HCT116 (cell line): ENCODE data around the gene CCDC88C. TPM values are rescaled to one million over a fixed set of nuclear protein-coding genes. Genes with fewer than 3 reads are reported as not detected.

Experiments
- ATAC-seq: fragments of 200-7000 bp; cut with Tn5 transposase; 2 replicates; pipeline ENCODE4 v1.9.1; 2020; ENCODE audit warnings: mild to moderate bottlenecking, moderate library complexity
- BruUV-seq: library from RNA; stranded (reverse); fragments of 400-500 nt; replicated peaks from 2 replicates; lab custom pipeline; 2021; lab: Mats Ljungman, UMichigan
- CTCF ChIA-PET: fragments of 300-600 bp; sonication (Branson Sonifier 250); formaldehyde crosslinking; loops from one replicate; lab custom pipeline; 2021; ENCODE audit warnings: antibody characterized with exemption; lab: Charles Lee
- POLR2A ChIA-PET: fragments of 300-600, 350-600 bp; sonication (Branson Sonifier 250); formaldehyde crosslinking; loops from one replicate; lab custom pipeline; 2021; ENCODE audit warnings: antibody characterized with exemption; lab: Charles Lee
- RAD21 ChIA-PET, 2 experiments: fragments of 300-600 bp; sonication (Branson Sonifier 250); formaldehyde crosslinking; loops; one replicate each; lab custom pipeline; 2023; ENCODE audit warnings: low total read pairs in 2 of 2; ENCODE audit not compliant: uncharacterized antibody in 2 of 2, unreplicated experiment in 2 of 2, low non-redundant PET in 1 of 2; lab: Charles Lee
- DNase-seq: peaks from one replicate; pipeline ENCODE4 v3.0.0-alpha.2; 2010; ENCODE audit warnings: low read depth, low spot score
- H2AFZ ChIP-seq: fragments of 200-600 bp; shearing (Covaris generic), sonication (generic); 2 replicates; pipeline ENCODE4 v1.6.1; 2017; ENCODE audit warnings: low read depth, mixed run types, mixed read lengths, antibody characterized with exemption, low read length; ENCODE audit not compliant: poor library complexity, severe bottlenecking
- H3K27ac ChIP-seq: 2 replicates; pipeline ENCODE4 v1.5.1; 2012; ENCODE audit warnings: low read depth, low read length
- H3K27me3 ChIP-seq: fragments of 200-600 bp; sonication (generic); 2 replicates; pipeline ENCODE4 v1.6.1; 2016; ENCODE audit warnings: mixed run types, low read length, mixed read lengths; ENCODE audit not compliant: insufficient read depth
- H3K36me3 ChIP-seq, 2 experiments: fragments of 200-500 bp in 1 of 2; fragments of 200-600 bp in 1 of 2; sonication (Bioruptor generic) in 1 of 2; sonication (generic) in 1 of 2; 2 replicates each; pipeline versions ENCODE4 v1.5.1 to v1.6.1; 2014 to 2016; ENCODE audit warnings: low read length in 2 of 2, inconsistent platforms in 1 of 2, mixed read lengths in 1 of 2, mixed run types in 1 of 2; ENCODE audit not compliant: insufficient read depth in 2 of 2, control insufficient read depth in 1 of 2
- H3K4me1 ChIP-seq, 2 experiments: fragments of 200-600 bp in 1 of 2; sonication (generic) in 1 of 2; 2 replicates each; pipeline versions ENCODE4 v1.5.1 to v1.6.1; 2012 to 2017; ENCODE audit warnings: low read length in 2 of 2, inconsistent platforms in 1 of 2, mild to moderate bottlenecking in 1 of 2, mixed read lengths in 1 of 2, mixed run types in 1 of 2, moderate library complexity in 1 of 2; ENCODE audit not compliant: insufficient read depth in 2 of 2, control insufficient read depth in 1 of 2
- H3K4me2 ChIP-seq: fragments of 200-600 bp; sonication (generic); 2 replicates; pipeline ENCODE4 v1.6.1; 2017; ENCODE audit warnings: mixed run types, low read length, mixed read lengths
- H3K4me3 ChIP-seq, 2 experiments: fragments of 200-600 bp in 1 of 2; sonication (generic) in 1 of 2; replicated peaks in 1 of 2; 2 replicates each; pipeline ENCODE4 v1.5.1; 2011 to 2016; ENCODE audit warnings: low read length in 2 of 2, control low read depth in 1 of 2, low read depth in 1 of 2, mild to moderate bottlenecking in 1 of 2, mixed read lengths in 1 of 2, mixed run types in 1 of 2
- H3K79me2 ChIP-seq: fragments of 200-600 bp; sonication (generic); 2 replicates; pipeline ENCODE4 v1.6.1; 2017; ENCODE audit warnings: mild to moderate bottlenecking, mixed run types, low read length, moderate library complexity, mixed read lengths; ENCODE audit not compliant: insufficient read depth
- H3K9ac ChIP-seq: fragments of 200-600 bp; sonication (generic); 2 replicates; pipeline ENCODE4 v1.6.1; 2016; ENCODE audit warnings: low read length, mixed read lengths
- H3K9me2 ChIP-seq: fragments of 200-600 bp; sonication (generic), shearing (Covaris generic); 2 replicates; pipeline ENCODE4 v1.6.1; 2017; ENCODE audit warnings: mixed run types, mild to moderate bottlenecking, moderate library complexity; ENCODE audit not compliant: insufficient read depth
- H3K9me3 ChIP-seq, 2 experiments: fragments of 200-500 bp in 1 of 2; fragments of 200-600 bp in 1 of 2; sonication (Bioruptor generic) in 1 of 2; sonication (generic) in 1 of 2; 2 replicates each; pipeline ENCODE4 v1.6.1; 2014 to 2017; ENCODE audit warnings: low read length in 2 of 2, mixed read lengths in 2 of 2, inconsistent platforms in 1 of 2, low read depth in 1 of 2, mild to moderate bottlenecking in 1 of 2, mixed run types in 1 of 2, moderate library complexity in 1 of 2; ENCODE audit not compliant: control insufficient read depth in 1 of 2, insufficient read depth in 1 of 2
- H4K20me1 ChIP-seq: fragments of 200-600 bp; sonication (generic), shearing (Covaris generic); 2 replicates; pipeline ENCODE4 v1.6.1; 2017; ENCODE audit warnings: mixed run types, mild to moderate bottlenecking, moderate library complexity; ENCODE audit not compliant: insufficient read depth
- CBX3 ChIP-seq: IDR thresholded peaks from 2 replicates; pipeline ENCODE4 v1.6.1; 2012; ENCODE audit warnings: low read depth
- CEBPB ChIP-seq: IDR thresholded peaks from 2 replicates; pipeline ENCODE4 v1.6.1; 2012; ENCODE audit warnings: low read depth
- EGR1 ChIP-seq: IDR thresholded peaks from 2 replicates; pipeline ENCODE4 v1.6.1; 2012; ENCODE audit warnings: low read depth
- ELF1 ChIP-seq: IDR thresholded peaks from 2 replicates; pipeline ENCODE4 v1.6.1; 2012; ENCODE audit warnings: low read depth, borderline replicate concordance
- EZH2 ChIP-seq: fragments of 200-600 bp; sonication (generic); IDR thresholded peaks from 2 replicates; pipeline ENCODE4 v1.6.1; 2017; ENCODE audit warnings: antibody characterized with exemption, mixed run types
- EZH2phosphoT487 ChIP-seq: fragments of 200-600 bp; IDR thresholded peaks from 2 replicates; pipeline ENCODE4 v1.6.1; 2018; ENCODE audit warnings: antibody characterized with exemption, borderline replicate concordance
- FOSL1 ChIP-seq: IDR thresholded peaks from 2 replicates; pipeline ENCODE4 v1.6.1; 2012; ENCODE audit warnings: low read depth
- POLR2A ChIP-seq: IDR thresholded peaks from 2 replicates; pipeline ENCODE4 v1.7.0; 2011; ENCODE audit warnings: borderline replicate concordance; ENCODE audit not compliant: insufficient read depth, insufficient read length; ENCODE audit errors: extremely low read depth
- POLR2AphosphoS5 ChIP-seq: IDR thresholded peaks from 2 replicates; pipeline ENCODE4 v1.6.1; 2011; ENCODE audit warnings: mild to moderate bottlenecking, low read depth, low read length, moderate library complexity
- SRF ChIP-seq: IDR thresholded peaks from 2 replicates; pipeline ENCODE4 v1.6.1; 2012; ENCODE audit warnings: low read depth
- TCF7L2 ChIP-seq: IDR thresholded peaks from 2 replicates; pipeline ENCODE4 v1.7.0; 2011; ENCODE audit warnings: borderline replicate concordance, inconsistent platforms; ENCODE audit not compliant: insufficient read depth, insufficient read length; ENCODE audit errors: extremely low read depth
- YY1 ChIP-seq: IDR thresholded peaks from 2 replicates; pipeline ENCODE4 v1.6.1; 2011; ENCODE audit warnings: low read length, low read depth, moderate library complexity, mild to moderate bottlenecking; ENCODE audit not compliant: insufficient replicate concordance; ENCODE audit errors: extremely low read depth
- ZFX ChIP-seq: fragments of 450-650 bp; IDR thresholded peaks from 2 replicates; pipeline ENCODE4 v1.6.1; 2017
- intact Hi-C: fragments of 100-400 bp; cut with micrococcal nuclease; formaldehyde crosslinking; loops from 2 replicates; pipeline ENCODE4 v1.10.0; 2022
- total RNA-seq: library from RNA; stranded (reverse); gene quantifications from one replicate; pipeline ENCODE4 v1.2.1, GENCODE V29; 2021; ENCODE audit not compliant: unreplicated experiment
- TF ChIP-seq, protein P1 (sequence below): IDR thresholded peaks from 2 replicates; pipeline ENCODE4 v1.6.1; 2012
- TF ChIP-seq, protein P2 (sequence below), 3 experiments: fragments of 200-600 bp in 1 of 3; sonication (generic) in 1 of 3; IDR thresholded peaks in 2 of 3; conservative IDR thresholded peaks in 1 of 3; 2 replicates each; pipeline ENCODE4 v1.5.1; 2012 to 2017; ENCODE audit warnings: low read depth in 2 of 3, low read length in 2 of 3, antibody characterized with exemption in 1 of 3, borderline replicate concordance in 1 of 3, control low read depth in 1 of 3, mild to moderate bottlenecking in 1 of 3, mixed read lengths in 1 of 3, mixed run types in 1 of 3, moderate library complexity in 1 of 3; ENCODE audit not compliant: insufficient read depth in 1 of 3
- TF ChIP-seq, protein P3 (sequence below): IDR thresholded peaks from 2 replicates; pipeline ENCODE4 v1.6.1; 2012; ENCODE audit warnings: low read depth
- TF ChIP-seq, protein P4 (sequence below): IDR thresholded peaks from 2 replicates; pipeline ENCODE4 v1.6.1; 2012

The CCDC88C gene
- total RNA-seq, 1 experiment from 2014 or later = 20.8 TPM

DNA sequence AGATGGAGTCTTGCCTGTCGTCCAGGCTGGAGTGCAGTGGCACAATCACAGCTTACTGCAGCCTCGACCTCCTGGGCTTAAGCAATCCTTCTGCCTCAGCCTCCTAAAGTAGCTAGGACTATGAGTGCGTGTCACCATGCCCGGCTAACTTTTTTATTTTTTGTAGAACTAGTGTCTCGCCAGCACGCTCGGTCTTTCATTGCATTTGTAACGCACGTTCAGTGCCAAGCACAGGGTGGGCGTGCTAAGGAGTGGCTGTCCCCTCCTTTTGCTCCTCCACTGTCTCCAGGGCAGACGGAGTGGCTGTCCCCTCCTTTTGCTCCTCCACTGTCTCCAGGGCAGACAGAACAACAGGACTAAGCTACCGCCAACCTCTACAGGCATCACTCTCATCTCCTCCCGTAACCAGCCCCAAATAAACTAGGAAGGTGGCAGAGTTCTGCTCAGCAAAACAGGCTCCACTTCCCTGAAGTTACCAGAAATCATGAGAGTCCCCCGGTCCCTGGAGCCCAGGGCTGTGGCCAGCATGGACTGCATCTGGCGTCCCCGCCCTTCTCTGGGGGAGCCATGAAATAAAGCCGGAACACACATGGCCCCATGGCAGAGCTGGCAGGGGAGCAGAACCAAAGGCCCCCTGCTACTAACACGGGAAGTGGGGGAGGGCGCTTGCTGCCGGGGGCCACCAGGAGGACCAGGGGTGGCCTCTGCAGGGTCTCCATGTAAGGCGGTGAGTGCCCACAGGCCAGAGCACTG, 60.2 kb downstream of the CCDC88C start:
- CTCF ChIA-PET = no interaction called here
- no TSS peak for BruUV-seq
- no peak overlapping the region for H3K4me3 ChIP-seq

More for the DNA sequence above, 60.2 kb downstream of the CCDC88C start:
- Histone ChIP-seq H3K27me3 (no peaks in the 10 kb centered on the region), H3K4me1 (no peaks in the 10 kb centered on the region), H3K9me2 (no peaks in the 10 kb centered on the region), H3K9ac (no peak overlapping the region), H3K9me3 (no peaks in the 10 kb centered on the region), H3K4me2 (no peak overlapping the region), H3K36me3 (no peaks in the 10 kb centered on the region), H3K27ac (no peak overlapping the region), H3K79me2 (no peaks in the 10 kb centered on the region), H4K20me1 (no peaks in the 10 kb centered on the region), H2AFZ (no peak overlapping the region)
- ChIA-PET POLR2A (no interaction called here), RAD21 (no interaction called here)
- DNase-seq = no peak
- intact Hi-C loops = no loop called here
- TF ChIP-seq ELF1 = no peak
- TF ChIP-seq, protein P1, sequence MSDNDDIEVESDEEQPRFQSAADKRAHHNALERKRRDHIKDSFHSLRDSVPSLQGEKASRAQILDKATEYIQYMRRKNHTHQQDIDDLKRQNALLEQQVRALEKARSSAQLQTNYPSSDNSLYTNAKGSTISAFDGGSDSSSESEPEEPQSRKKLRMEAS = no peak
- TF ChIP-seq, protein P2, sequence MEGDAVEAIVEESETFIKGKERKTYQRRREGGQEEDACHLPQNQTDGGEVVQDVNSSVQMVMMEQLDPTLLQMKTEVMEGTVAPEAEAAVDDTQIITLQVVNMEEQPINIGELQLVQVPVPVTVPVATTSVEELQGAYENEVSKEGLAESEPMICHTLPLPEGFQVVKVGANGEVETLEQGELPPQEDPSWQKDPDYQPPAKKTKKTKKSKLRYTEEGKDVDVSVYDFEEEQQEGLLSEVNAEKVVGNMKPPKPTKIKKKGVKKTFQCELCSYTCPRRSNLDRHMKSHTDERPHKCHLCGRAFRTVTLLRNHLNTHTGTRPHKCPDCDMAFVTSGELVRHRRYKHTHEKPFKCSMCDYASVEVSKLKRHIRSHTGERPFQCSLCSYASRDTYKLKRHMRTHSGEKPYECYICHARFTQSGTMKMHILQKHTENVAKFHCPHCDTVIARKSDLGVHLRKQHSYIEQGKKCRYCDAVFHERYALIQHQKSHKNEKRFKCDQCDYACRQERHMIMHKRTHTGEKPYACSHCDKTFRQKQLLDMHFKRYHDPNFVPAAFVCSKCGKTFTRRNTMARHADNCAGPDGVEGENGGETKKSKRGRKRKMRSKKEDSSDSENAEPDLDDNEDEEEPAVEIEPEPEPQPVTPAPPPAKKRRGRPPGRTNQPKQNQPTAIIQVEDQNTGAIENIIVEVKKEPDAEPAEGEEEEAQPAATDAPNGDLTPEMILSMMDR (IDR thresholded peaks at IDR 0.05 in 2 of 3, conservative IDR thresholded peaks at IDR 0.05 in 1 of 3; ENCODE audit: borderline replicate concordance in 1 of 3, insufficient read depth in 1 of 3, low read depth in 2 of 3, low read length in 2 of 3) = no peak
- TF ChIP-seq YY1 = no peak
- no peak for TF ChIP-seq ZFX
- TF ChIP-seq EZH2 = no peak
- TF ChIP-seq, protein P3, sequence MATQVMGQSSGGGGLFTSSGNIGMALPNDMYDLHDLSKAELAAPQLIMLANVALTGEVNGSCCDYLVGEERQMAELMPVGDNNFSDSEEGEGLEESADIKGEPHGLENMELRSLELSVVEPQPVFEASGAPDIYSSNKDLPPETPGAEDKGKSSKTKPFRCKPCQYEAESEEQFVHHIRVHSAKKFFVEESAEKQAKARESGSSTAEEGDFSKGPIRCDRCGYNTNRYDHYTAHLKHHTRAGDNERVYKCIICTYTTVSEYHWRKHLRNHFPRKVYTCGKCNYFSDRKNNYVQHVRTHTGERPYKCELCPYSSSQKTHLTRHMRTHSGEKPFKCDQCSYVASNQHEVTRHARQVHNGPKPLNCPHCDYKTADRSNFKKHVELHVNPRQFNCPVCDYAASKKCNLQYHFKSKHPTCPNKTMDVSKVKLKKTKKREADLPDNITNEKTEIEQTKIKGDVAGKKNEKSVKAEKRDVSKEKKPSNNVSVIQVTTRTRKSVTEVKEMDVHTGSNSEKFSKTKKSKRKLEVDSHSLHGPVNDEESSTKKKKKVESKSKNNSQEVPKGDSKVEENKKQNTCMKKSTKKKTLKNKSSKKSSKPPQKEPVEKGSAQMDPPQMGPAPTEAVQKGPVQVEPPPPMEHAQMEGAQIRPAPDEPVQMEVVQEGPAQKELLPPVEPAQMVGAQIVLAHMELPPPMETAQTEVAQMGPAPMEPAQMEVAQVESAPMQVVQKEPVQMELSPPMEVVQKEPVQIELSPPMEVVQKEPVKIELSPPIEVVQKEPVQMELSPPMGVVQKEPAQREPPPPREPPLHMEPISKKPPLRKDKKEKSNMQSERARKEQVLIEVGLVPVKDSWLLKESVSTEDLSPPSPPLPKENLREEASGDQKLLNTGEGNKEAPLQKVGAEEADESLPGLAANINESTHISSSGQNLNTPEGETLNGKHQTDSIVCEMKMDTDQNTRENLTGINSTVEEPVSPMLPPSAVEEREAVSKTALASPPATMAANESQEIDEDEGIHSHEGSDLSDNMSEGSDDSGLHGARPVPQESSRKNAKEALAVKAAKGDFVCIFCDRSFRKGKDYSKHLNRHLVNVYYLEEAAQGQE = no peak
- TF ChIP-seq EZH2phosphoT487 = no peak
- TF ChIP-seq SRF = no peak
- no peak for TF ChIP-seq EGR1
- TF ChIP-seq POLR2A = no peak
- TF ChIP-seq POLR2AphosphoS5 = no peak
- TF ChIP-seq CEBPB = no peak
- no peak for TF ChIP-seq FOSL1
- TF ChIP-seq TCF7L2 = no peak
- TF ChIP-seq, protein P4, sequence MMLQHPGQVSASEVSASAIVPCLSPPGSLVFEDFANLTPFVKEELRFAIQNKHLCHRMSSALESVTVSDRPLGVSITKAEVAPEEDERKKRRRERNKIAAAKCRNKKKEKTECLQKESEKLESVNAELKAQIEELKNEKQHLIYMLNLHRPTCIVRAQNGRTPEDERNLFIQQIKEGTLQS = no peak
- no peak for TF ChIP-seq CBX3
- ATAC-seq = no peak
